GM21528 (cell line): ENCODE measurements around the gene SFMBT2.

Experiments used
- ATAC-seq: cut with Tn5 transposase; IDR thresholded peaks from one replicate; pipeline ENCODE4 v1.9.1; 2021; ENCODE audit warnings: mild to moderate bottlenecking, moderate library complexity; ENCODE audit not compliant: unreplicated experiment, low FRiP score

The SFMBT2 gene

GRCh38 chr10:7117806-7118674 lies 292.8 kb downstream of the SFMBT2 start:
- no peak for ATAC-seq

- ATAC-seq, result no peak
Measured at GRCh38 chr10:7117177-7117799, 293.5 kb downstream of the SFMBT2 start.

DNA sequence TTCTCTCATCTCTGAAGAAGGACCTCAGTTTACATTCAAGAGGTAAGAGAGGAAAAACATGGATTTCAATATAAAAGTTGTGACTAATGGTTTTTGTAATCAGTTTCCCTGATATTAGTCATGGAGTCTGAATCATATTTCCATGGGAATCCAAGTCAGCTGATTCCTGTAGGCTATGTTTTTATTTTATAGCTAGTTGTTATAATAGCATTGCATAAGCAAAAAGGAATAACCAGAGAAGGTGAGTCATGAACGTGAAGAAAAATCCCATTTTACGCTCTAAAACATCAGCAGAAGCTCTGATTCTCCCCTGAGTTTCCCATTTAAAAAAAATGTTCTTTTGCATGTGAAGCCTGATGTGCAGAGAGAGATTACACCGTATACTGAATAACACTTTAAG lies 299.3 kb downstream of the SFMBT2 start:
- ATAC-seq, result no peak

- ATAC-seq, result no peak
Measured at GRCh38 chr10:7111089-7111488, 299.7 kb downstream of the SFMBT2 start.
